Testis (tissue), 2 donors: ENCODE data around the gene LSP1.

Experiments used
- POLR2A ChIP-seq: fragments of 450-650 bp; IDR thresholded peaks from one replicate; pipeline ENCODE4 v1.6.1; 2017; ENCODE audit warnings: antibody characterized with exemption, mild to moderate bottlenecking, moderate library complexity
- TF ChIP-seq, protein P1 (sequence below), 3 experiments: fragments of 450-650 bp in 2 of 3; fragments of 200-600 bp in 1 of 3; sonication (generic) in 1 of 3; IDR thresholded peaks; one replicate each; pipeline ENCODE4 v1.5.1; 2016 to 2019; ENCODE audit warnings: antibody characterized with exemption in 3 of 3, mild to moderate bottlenecking in 2 of 3, moderate library complexity in 1 of 3

DNA sequence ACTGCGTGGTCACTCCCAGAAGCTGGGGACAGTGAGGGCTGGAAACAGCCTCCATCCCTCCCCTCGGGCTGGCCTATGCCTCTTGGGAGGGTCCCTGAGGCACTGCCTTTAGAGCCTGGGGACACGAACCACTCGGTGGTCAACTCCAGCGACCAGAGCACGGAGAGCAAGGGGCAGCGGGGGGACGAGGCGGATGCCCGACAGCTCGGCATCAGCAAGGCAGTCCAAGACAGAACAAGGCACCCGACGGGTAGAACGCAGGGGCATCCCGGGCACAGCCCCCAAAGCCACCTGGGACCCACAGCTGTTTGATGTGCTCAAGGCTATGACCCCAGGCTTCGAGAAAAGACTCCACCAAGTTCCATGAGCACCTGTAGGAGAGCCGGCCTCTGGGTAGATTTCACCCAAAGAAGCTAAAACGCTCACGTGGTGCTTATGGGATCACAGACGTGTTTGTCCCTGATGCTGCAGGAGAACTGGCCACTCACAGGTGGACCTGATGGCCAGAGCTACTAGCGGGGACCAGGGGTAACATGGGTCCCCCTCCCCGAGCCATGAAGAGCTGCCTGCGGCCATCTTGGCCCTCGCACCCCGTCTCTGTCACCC is 510 bp upstream of the LSP1 start:
- TF ChIP-seq, protein P1, sequence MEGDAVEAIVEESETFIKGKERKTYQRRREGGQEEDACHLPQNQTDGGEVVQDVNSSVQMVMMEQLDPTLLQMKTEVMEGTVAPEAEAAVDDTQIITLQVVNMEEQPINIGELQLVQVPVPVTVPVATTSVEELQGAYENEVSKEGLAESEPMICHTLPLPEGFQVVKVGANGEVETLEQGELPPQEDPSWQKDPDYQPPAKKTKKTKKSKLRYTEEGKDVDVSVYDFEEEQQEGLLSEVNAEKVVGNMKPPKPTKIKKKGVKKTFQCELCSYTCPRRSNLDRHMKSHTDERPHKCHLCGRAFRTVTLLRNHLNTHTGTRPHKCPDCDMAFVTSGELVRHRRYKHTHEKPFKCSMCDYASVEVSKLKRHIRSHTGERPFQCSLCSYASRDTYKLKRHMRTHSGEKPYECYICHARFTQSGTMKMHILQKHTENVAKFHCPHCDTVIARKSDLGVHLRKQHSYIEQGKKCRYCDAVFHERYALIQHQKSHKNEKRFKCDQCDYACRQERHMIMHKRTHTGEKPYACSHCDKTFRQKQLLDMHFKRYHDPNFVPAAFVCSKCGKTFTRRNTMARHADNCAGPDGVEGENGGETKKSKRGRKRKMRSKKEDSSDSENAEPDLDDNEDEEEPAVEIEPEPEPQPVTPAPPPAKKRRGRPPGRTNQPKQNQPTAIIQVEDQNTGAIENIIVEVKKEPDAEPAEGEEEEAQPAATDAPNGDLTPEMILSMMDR (IDR thresholded peaks at IDR 0.05) = no peak
- TF ChIP-seq POLR2A = no peak
